Naive thymus-derived CD4-positive, alpha-beta T cell (primary cell): ENCODE results near the gene IST1. TPM values are rescaled to one million over a fixed set of nuclear protein-coding genes. Genes with fewer than 3 reads are reported as not detected.
A peak's percentile ranks its signal among the peaks of the same experiment; 100 is the strongest.
"Not testable (repeated sequence)": the region's sequence is repeated elsewhere in the genome, so short reads cannot be mapped to it uniquely, and the experiment has no call there.

Source experiments
- ATAC-seq: fragments of 150-1000 bp; cut with Tn5 transposase; 2 replicates; pipeline ENCODE4 v1.10.0; 2021; ENCODE audit warnings: mild to moderate bottlenecking, moderate library complexity
- CTCF ChIA-PET: fragments of 350-600 bp; sonication (Branson Sonifier 250); formaldehyde crosslinking; loops from one replicate; lab custom pipeline; 2021; ENCODE audit warnings: antibody characterized with exemption; lab: Charles Lee
- POLR2A ChIA-PET: fragments of 350-600 bp; sonication (Branson Sonifier 250); formaldehyde crosslinking; loops from one replicate; lab custom pipeline; 2021; ENCODE audit warnings: antibody characterized with exemption, inconsistent platforms; lab: Charles Lee
- DNase-seq, 9 donors: peaks; one replicate each; pipeline versions ENCODE4 v3.0.0 to v3.0.0-alpha.2; 2020 to 2022; ENCODE audit warnings: mixed read lengths in 1 of 9
- H3K27ac ChIP-seq: one replicate; pipeline ENCODE4 v1.7.0; 2013; ENCODE audit warnings: mild to moderate bottlenecking, low read depth, low read length, moderate library complexity
- H3K27me3 ChIP-seq, 2 donors: one replicate each; pipeline ENCODE4 v1.7.0; 2013; ENCODE audit warnings: low read length in 2 of 2, mild to moderate bottlenecking in 2 of 2, moderate library complexity in 2 of 2; ENCODE audit not compliant: control insufficient read depth in 2 of 2, insufficient read depth in 2 of 2
- H3K36me3 ChIP-seq, 3 experiments: 1 replicate in 2 of 3; 2 replicates in 1 of 3; pipeline ENCODE4 v1.7.0; 2013; ENCODE audit warnings: low read length in 3 of 3, mild to moderate bottlenecking in 3 of 3, moderate library complexity in 1 of 3; ENCODE audit not compliant: insufficient read depth in 3 of 3, control insufficient read depth in 2 of 3
- H3K4me1 ChIP-seq, 2 donors: one replicate each; pipeline ENCODE4 v1.7.0; 2013; ENCODE audit warnings: low read length in 2 of 2, mild to moderate bottlenecking in 2 of 2, moderate library complexity in 1 of 2; ENCODE audit not compliant: control insufficient read depth in 2 of 2, insufficient read depth in 2 of 2
- H3K4me3 ChIP-seq: 2 replicates; pipeline ENCODE4 v1.7.0; 2013; ENCODE audit warnings: mild to moderate bottlenecking, low read length
- H3K9me3 ChIP-seq, 3 experiments: 1 replicate in 2 of 3; 2 replicates in 1 of 3; pipeline ENCODE4 v1.7.0; 2013; ENCODE audit warnings: low read length in 3 of 3; ENCODE audit not compliant: control insufficient read depth in 2 of 3
- H3K27ac Mint-ChIP-seq, 9 donors: one replicate each; pipeline ENCODE4 v1.8.0; 2020 to 2022; ENCODE audit warnings: mixed read lengths in 9 of 9, mild to moderate bottlenecking in 8 of 9, moderate library complexity in 5 of 9, inconsistent platforms in 2 of 9
- H3K27me3 Mint-ChIP-seq, 5 donors: one replicate each; pipeline ENCODE4 v1.8.0; 2021 to 2022; ENCODE audit warnings: mixed read lengths in 5 of 5, mild to moderate bottlenecking in 1 of 5
- H3K36me3 Mint-ChIP-seq, 5 donors: one replicate each; pipeline ENCODE4 v1.8.0; 2020 to 2022; ENCODE audit warnings: mixed read lengths in 5 of 5, mild to moderate bottlenecking in 3 of 5, inconsistent platforms in 1 of 5
- H3K4me1 Mint-ChIP-seq, 7 donors: one replicate each; pipeline ENCODE4 v1.8.0; 2020 to 2022; ENCODE audit warnings: mixed read lengths in 7 of 7, mild to moderate bottlenecking in 3 of 7, inconsistent platforms in 1 of 7
- H3K4me3 Mint-ChIP-seq, 10 donors: one replicate each; pipeline ENCODE4 v1.8.0; 2020 to 2022; ENCODE audit warnings: mild to moderate bottlenecking in 10 of 10, mixed read lengths in 10 of 10, moderate library complexity in 6 of 10, inconsistent platforms in 2 of 10
- H3K9me3 Mint-ChIP-seq, 11 donors: one replicate each; pipeline ENCODE4 v1.8.0; 2020 to 2022; ENCODE audit warnings: mixed read lengths in 11 of 11, mild to moderate bottlenecking in 4 of 11, inconsistent platforms in 1 of 11, moderate library complexity in 1 of 11
- intact Hi-C, 2 donors: fragments of 100-400 bp; cut with micrococcal nuclease; formaldehyde crosslinking; loops; one replicate each; pipeline ENCODE4 v1.15.1; 2023
- polyA plus RNA-seq, 2 donors: library from polyadenylated mRNA; unstranded; fragments of 300-500 nt; fragmentation: Illumina TruSeq; gene quantifications; one replicate each; pipeline ENCODE4 v1.2.3, GENCODE V29; 2021
- total RNA-seq, 6 experiments: library from RNA in 5 of 6; stranded (reverse) in 5 of 6; gene quantifications; 1 replicate in 5 of 6; 2 replicates in 1 of 6; pipeline ENCODE4 v1.2.3 and lab custom pipeline; 2021 to 2026

Gene IST1
- total and polyA plus RNA-seq, 7 experiments from 2014 or later, result 130 to 303 (median 283) TPM

- POLR2A ChIA-PET, result interaction anchor here (0.6 kb wide), 1 partner anchor 33 kb away, joined by 3 read pairs; no protein-coding TSS in a partner anchor
Observed at GRCh38 chr16:71859762-71860521, 35.4 kb upstream of the IST1 start.

GRCh38 chr16:71863995-71864394, 31.3 kb upstream of the IST1 start:
- H3K4me1 Mint-ChIP-seq, result peaks cover 0 to 8% (median 4%) of the 10 kb centered on the region in 7 donors
- POLR2A ChIA-PET, result interaction anchor here (1.5 kb wide), 1 partner anchor 18 kb away, joined by 5 read pairs; no protein-coding TSS in a partner anchor
- intact Hi-C loops, result no loop called here
- H3K27me3 Mint-ChIP-seq, result no peaks in the 10 kb centered on the region
- H3K36me3 Mint-ChIP-seq, result peaks cover 5 to 39% (median 13%) of the 10 kb centered on the region in 5 donors
- no peaks in the 10 kb centered on the region for H3K9me3 ChIP-seq
- no peak for DNase-seq
- H3K27me3 ChIP-seq, result no peaks in the 10 kb centered on the region
- no peaks in the 10 kb centered on the region for H3K9me3 Mint-ChIP-seq
- no peak overlapping the region for H3K27ac ChIP-seq
- CTCF ChIA-PET, result no interaction called here
- peaks cover 0 to 65% (median 21%) of the 10 kb centered on the region in 3 experiments for H3K36me3 ChIP-seq
- H3K4me1 ChIP-seq, result no peaks in the 10 kb centered on the region
- no peak overlapping the region for H3K4me3 ChIP-seq
- ATAC-seq, result no peak
- peak overlapping the region in 2 of 9 donors; percentile 24 to 33 for H3K27ac Mint-ChIP-seq
- H3K4me3 Mint-ChIP-seq, result no peak overlapping the region

More at GRCh38 chr16:71859762-71860521, 35.4 kb upstream of the IST1 start:
- peaks cover 0 to 52% (median 12%) of the 10 kb centered on the region in 3 experiments for H3K36me3 ChIP-seq
- H3K27me3 Mint-ChIP-seq, result no peaks in the 10 kb centered on the region
- peaks cover 5 to 23% of the 10 kb centered on the region in 2 donors for H3K4me1 ChIP-seq
- H3K9me3 Mint-ChIP-seq, result no peaks in the 10 kb centered on the region
- H3K27me3 ChIP-seq, result no peaks in the 10 kb centered on the region
- no peak overlapping the region for H3K4me3 ChIP-seq
- ATAC-seq, result no peak
- intact Hi-C loops, result no loop called here
- no peaks in the 10 kb centered on the region for H3K9me3 ChIP-seq
- CTCF ChIA-PET, result interaction anchor here (0.6 kb wide), 1 partner anchor 16 kb away, joined by 4 read pairs; no protein-coding TSS in a partner anchor
- no peak overlapping the region for H3K27ac ChIP-seq
- H3K27ac Mint-ChIP-seq, result peak overlapping the region in 2 of 9 donors; percentile 16 to 66
- peaks cover 5 to 33% (median 11%) of the 10 kb centered on the region in 5 donors for H3K36me3 Mint-ChIP-seq
- DNase-seq, result no peak
- no peak overlapping the region for H3K4me3 Mint-ChIP-seq
- H3K4me1 Mint-ChIP-seq, result peaks cover 11 to 36% (median 26%) of the 10 kb centered on the region in 7 donors

- CTCF ChIA-PET, result interaction anchor here (1.1 kb wide), 1 partner anchor 11 kb away, joined by 3 read pairs; no protein-coding TSS in a partner anchor
- peaks cover 0 to 63% (median 21%) of the 10 kb centered on the region in 3 experiments for H3K36me3 ChIP-seq
- intact Hi-C loops, result no loop called here
- no peaks in the 10 kb centered on the region for H3K9me3 ChIP-seq
- H3K4me1 ChIP-seq, result no peaks in the 10 kb centered on the region
- no peak for DNase-seq
- no peak for ATAC-seq
- H3K27me3 ChIP-seq, result no peaks in the 10 kb centered on the region
- no peaks in the 10 kb centered on the region for H3K9me3 Mint-ChIP-seq
- H3K4me1 Mint-ChIP-seq, result peaks cover 3 to 9% (median 5%) of the 10 kb centered on the region in 7 donors
- peaks cover 6 to 42% (median 16%) of the 10 kb centered on the region in 5 donors for H3K36me3 Mint-ChIP-seq
- peak overlapping the region in 3 of 9 donors; percentile 0 to 45 (median 21) for H3K27ac Mint-ChIP-seq
- H3K27ac ChIP-seq, result no peak overlapping the region
- no peaks in the 10 kb centered on the region for H3K27me3 Mint-ChIP-seq
- H3K4me3 Mint-ChIP-seq, result no peak overlapping the region
- POLR2A ChIA-PET, result interaction anchor here (1.5 kb wide), 1 partner anchor 19 kb away, joined by 5 read pairs; no protein-coding TSS in a partner anchor
- H3K4me3 ChIP-seq, result no peak overlapping the region
Observed at GRCh38 chr16:71865173-71865863, 30.0 kb upstream of the IST1 start.

- not testable (repeated sequence) for H3K4me3 Mint-ChIP-seq, H3K4me3 ChIP-seq, H3K9me3 Mint-ChIP-seq, H3K27me3 Mint-ChIP-seq, H3K27me3 ChIP-seq, H3K27ac ChIP-seq, ATAC-seq, H3K4me1 ChIP-seq, DNase-seq, H3K9me3 ChIP-seq
- peaks cover 0 to 46% (median 21%) of the 10 kb centered on the region in 3 experiments for H3K36me3 ChIP-seq
- peaks cover 7 to 16% (median 10%) of the 10 kb centered on the region in 7 donors for H3K4me1 Mint-ChIP-seq
- ChIA-PET POLR2A (interaction anchor here (0.7 to 2.3 kb wide), 2 partner anchors 12 to 1300 kb away, joined by 3 to 8 read pairs; no protein-coding TSS in a partner anchor), CTCF (interaction anchor here (0.6 kb wide), 2 partner anchors 33 to 163 kb away, joined by 3 to 4 read pairs; no protein-coding TSS in a partner anchor)
- peaks cover 5 to 32% (median 17%) of the 10 kb centered on the region in 5 donors for H3K36me3 Mint-ChIP-seq
- intact Hi-C loops, result loop anchor here in 1 of 2 donors (2.0 kb wide), 1 partner anchor 14 kb away; no protein-coding TSS in a partner anchor
- peak overlapping the region in 1 of 9 donors; percentile 51 for H3K27ac Mint-ChIP-seq
Observed at GRCh38 chr16:71867175-71867574, 28.2 kb upstream of the IST1 start.

- H3K4me3 Mint-ChIP-seq, result no peak overlapping the region
- no peaks in the 10 kb centered on the region for H3K27me3 ChIP-seq
- no peaks in the 10 kb centered on the region for H3K27me3 Mint-ChIP-seq
- no peak for ATAC-seq
- peaks cover 5 to 32% (median 14%) of the 10 kb centered on the region in 5 donors for H3K36me3 Mint-ChIP-seq
- no peak overlapping the region for H3K27ac ChIP-seq
- H3K4me1 Mint-ChIP-seq, result peaks cover 9 to 24% (median 18%) of the 10 kb centered on the region in 7 donors
- DNase-seq, result no peak
- no peak overlapping the region for H3K4me3 ChIP-seq
- no peaks in the 10 kb centered on the region for H3K9me3 Mint-ChIP-seq
- POLR2A ChIA-PET, result interaction anchor here (2.3 kb wide), 1 partner anchor 12 kb away, joined by 8 read pairs; no protein-coding TSS in a partner anchor
- CTCF ChIA-PET, result interaction anchor here (0.6 kb wide), 1 partner anchor 164 kb away, joined by 3 read pairs; no protein-coding TSS in a partner anchor
- intact Hi-C loops, result loop anchor here in 1 of 2 donors (2.0 kb wide), 1 partner anchor 13 kb away; no protein-coding TSS in a partner anchor
- no peaks in the 10 kb centered on the region for H3K9me3 ChIP-seq
- H3K4me1 ChIP-seq, result peaks cover 0 to 1% of the 10 kb centered on the region in 2 donors
- H3K27ac Mint-ChIP-seq, result peak overlapping the region in 1 of 9 donors; percentile 15
- H3K36me3 ChIP-seq, result peaks cover 0 to 41% (median 16%) of the 10 kb centered on the region in 3 experiments
Observed at GRCh38 chr16:71867939-71868338, 27.4 kb upstream of the IST1 start.

- no peaks in the 10 kb centered on the region for H3K27me3 Mint-ChIP-seq
- H3K4me1 ChIP-seq, result peaks cover 0 to 6% of the 10 kb centered on the region in 2 donors
- no peak overlapping the region for H3K27ac ChIP-seq
- H3K27ac Mint-ChIP-seq, result peak overlapping the region in 1 of 9 donors; percentile 36
- no peak for ATAC-seq
- intact Hi-C loops, result no loop called here
- H3K36me3 ChIP-seq, result peaks cover 0 to 33% (median 16%) of the 10 kb centered on the region in 3 experiments
- no peaks in the 10 kb centered on the region for H3K9me3 Mint-ChIP-seq
- H3K4me3 ChIP-seq, result no peak overlapping the region
- no peaks in the 10 kb centered on the region for H3K9me3 ChIP-seq
- no peak overlapping the region for H3K4me3 Mint-ChIP-seq
- CTCF ChIA-PET, result no interaction called here
- peaks cover 5 to 30% (median 14%) of the 10 kb centered on the region in 5 donors for H3K36me3 Mint-ChIP-seq
- peaks cover 13 to 30% (median 22%) of the 10 kb centered on the region in 7 donors for H3K4me1 Mint-ChIP-seq
- H3K27me3 ChIP-seq, result no peaks in the 10 kb centered on the region
- POLR2A ChIA-PET, result interaction anchor here (1.2 kb wide), 1 partner anchor 14 kb away, joined by 5 read pairs; no protein-coding TSS in a partner anchor
- DNase-seq, result no peak
Observed at GRCh38 chr16:71869089-71869488, 26.2 kb upstream of the IST1 start.
